NCI-H2171 (cell line): ENCODE data around the gene RPL27.

Experiments used
- DNase-seq: peaks from one replicate; lab custom pipeline; 2025; lab: John Stamatoyannopoulos, UW

The RPL27 gene

GRCh38 chr17:43020789-43021740 is 22.8 kb downstream of the RPL27 start:
- peak; percentile 22 for DNase-seq

- DNase-seq, result peak; percentile 59
Observed at GRCh38 chr17:43021741-43022512, 23.7 kb downstream of the RPL27 start, which contains the start of gene VAT1. VAT1 (minus strand) TSS chr17:43022385; CDS start chr17:43022322, 63 bp downstream.

GRCh38 chr17:43024407-43025289 is 26.4 kb downstream of the RPL27 start, which contains the start of gene RND2:
RND2 (plus strand) TSS chr17:43025231; CDS start chr17:43025348, 117 bp downstream.
- DNase-seq, result peak; percentile 88

- DNase-seq, result no peak
Observed at GRCh38 chr17:43025290-43025657, 27.1 kb downstream of the RPL27 start.

DNA sequence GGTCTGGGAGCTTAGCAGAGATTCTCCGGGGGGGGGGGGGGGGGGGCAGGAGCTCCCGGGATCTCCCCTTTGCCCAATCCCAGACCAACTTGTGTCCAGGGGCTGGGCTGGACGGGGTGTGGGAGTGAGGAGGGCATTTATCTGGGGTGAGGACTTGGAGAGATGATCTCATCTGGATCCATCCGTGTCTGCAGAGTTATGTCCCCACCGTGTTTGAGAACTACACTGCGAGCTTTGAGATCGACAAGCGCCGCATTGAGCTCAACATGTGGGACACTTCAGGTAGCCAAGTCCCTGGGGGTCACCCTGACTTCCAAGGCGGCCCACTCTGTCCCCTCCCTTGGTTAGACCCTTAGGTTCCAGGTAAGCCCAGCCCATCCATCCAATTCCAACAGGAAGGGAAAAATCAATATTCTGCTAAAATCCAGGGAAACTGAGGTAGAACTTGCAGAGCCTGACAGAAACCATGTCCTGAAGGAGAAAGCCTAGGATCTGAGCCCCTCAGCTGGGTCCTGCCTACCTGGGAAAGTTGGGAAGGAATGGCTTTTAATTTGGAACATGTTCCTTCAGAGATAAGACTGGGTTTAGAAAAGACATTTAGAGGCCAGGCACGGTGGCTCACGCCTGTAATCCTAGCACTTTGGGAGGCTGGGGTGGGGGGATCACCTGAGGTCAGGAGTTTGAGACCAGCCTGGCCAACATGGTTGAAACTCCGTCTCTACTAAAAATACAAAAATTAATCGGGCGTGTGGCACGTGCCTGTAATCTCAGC is 27.7 kb downstream of the RPL27 start:
- DNase-seq, result no peak

DNA sequence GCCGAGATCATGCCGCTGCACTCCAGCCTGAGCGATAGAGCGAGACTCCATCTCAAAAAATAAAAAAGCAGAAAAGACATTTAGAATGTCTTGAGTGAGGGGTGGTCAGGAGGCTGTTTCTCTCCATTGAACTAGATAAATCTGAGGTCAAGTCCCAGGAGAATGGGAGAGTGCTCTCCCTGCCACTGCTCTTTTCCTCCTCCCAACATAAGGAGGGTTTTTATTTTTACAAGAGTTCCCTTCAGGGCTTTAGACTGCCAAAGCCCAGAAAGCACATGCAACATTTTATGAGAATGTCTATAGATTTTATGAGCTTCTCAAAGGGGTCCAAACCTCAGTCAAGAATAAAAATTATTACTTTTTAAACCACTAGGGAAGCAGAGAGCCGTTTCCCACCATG is 28.4 kb downstream of the RPL27 start:
- no peak for DNase-seq

DNA sequence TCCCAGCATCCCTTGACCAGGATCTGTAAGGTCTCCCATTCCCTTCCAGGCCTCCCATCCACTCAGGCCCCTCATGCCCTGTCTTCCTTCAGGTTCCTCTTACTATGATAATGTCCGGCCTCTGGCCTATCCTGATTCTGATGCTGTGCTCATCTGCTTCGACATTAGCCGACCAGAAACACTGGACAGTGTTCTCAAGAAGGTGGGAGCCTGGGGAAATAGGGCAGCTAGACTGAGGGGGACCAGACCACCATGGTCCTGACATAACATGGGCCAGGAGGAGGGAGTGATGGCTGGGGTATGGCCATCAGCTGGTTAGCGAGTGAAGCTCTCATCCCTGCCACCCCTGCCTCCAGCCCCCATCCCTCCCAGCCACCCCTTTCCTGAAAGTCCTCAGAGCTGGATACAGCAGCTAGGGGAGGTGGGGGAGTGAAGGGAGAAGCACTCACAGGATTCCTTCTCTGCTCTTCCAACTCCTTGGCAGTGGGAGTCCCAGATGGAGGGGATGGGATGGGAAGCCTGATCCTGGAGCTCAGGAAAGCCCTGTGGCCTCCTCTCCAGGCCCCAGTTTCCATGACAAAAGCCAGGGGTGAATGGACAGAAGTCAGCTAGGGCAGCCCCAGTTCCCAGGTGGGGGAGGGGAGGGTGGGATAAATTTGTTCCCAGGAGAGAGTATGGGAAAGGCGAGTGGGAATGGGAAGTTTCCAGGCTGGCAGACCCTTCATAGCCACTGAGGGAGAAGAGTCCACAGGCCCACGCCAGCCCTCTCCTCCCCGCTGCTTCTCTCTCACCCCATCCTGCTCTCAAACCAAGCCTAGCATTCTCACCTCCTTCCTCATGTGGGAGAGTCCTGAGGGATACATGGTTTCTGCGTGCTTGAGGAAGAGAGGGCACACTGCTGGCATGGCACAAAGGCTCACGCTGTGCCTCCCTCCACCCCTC is 29.1 kb downstream of the RPL27 start:
- DNase-seq, result no peak

GRCh38 chr17:43028221-43028861 is 30.1 kb downstream of the RPL27 start:
- DNase-seq, result no peak

DNA sequence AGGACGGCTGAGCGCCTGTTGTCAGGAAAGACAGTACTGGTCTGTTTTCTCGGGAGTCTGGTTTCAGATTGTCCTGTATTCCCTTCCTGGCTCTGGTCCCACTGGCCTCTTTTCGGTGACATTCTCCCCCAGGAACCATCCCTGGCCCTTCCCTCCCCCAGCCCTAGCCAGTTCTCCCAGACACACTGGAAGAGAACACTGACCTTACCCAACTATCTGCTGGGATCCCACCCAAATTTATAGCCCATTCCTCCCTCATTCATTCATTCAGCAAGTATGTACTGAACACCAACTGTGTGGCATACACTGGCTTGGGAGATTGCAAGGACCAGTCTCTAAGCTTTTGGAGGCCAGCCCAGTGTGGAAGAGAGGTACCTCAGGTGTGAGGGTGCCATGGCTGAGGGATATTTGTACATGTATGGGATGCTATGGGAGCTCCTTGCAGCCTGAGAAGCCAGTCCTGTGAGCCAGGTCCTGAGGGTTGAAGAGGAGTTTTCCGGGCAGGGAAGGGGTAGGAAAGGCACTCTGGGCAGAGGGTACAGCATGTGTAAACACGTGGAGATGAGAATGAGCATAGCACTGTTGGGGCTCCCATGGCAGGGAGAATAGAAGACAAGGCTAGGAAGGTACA is 32.0 kb downstream of the RPL27 start:
- no peak for DNase-seq

DNA sequence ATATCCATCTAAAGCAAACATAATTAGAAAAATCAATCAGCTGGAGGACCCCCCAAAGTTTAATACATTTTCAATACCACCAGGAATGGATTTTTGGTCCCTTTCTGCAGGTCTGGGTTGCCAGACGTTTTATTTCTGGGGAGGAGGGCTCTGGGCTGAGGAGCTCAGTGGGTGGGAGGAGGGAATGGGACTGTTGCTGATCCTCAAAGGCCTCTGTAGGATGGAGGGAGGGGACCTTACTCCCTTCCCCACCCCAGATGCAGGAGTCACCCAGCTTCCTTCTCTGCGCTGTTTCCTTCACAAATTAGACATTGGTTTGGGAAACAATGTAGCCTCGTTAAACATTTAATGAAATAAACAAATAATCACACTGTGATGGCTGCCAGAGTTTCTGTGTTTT is 33.4 kb downstream of the RPL27 start:
- no peak for DNase-seq

GRCh38 chr17:43033948-43034881 is 36.0 kb downstream of the RPL27 start:
- peak; percentile 22 for DNase-seq

GRCh38 chr17:43034894-43035293 is 36.7 kb downstream of the RPL27 start:
- DNase-seq, result no peak

GRCh38 chr17:43039646-43040045 is 41.4 kb downstream of the RPL27 start:
- DNase-seq, result no peak

GRCh38 chr17:43040655-43041054 is 42.4 kb downstream of the RPL27 start:
- no peak for DNase-seq

GRCh38 chr17:43042025-43042628 is 43.9 kb downstream of the RPL27 start:
- DNase-seq, result no peak

- no peak for DNase-seq
Observed at GRCh38 chr17:43043307-43043706, 45.1 kb downstream of the RPL27 start.

- DNase-seq, result no peak
Observed at GRCh38 chr17:43044024-43044423, 45.8 kb downstream of the RPL27 start.
